HepG2 (cell line): Measurements from ENCODE around the gene NELL1.

Experiments used
- BRCA1 ChIP-seq: sonication (generic); formaldehyde crosslinking; IDR thresholded peaks from 2 replicates; pipeline ENCODE4 v1.4.0; 2020; ENCODE audit warnings: missing genetic modification reagents
- CC2D1A ChIP-seq: sonication (generic); formaldehyde crosslinking; IDR thresholded peaks from 2 replicates; pipeline ENCODE4 v1.8.1; 2023; ENCODE audit warnings: mild to moderate bottlenecking, missing genetic modification reagents
- CEBPB ChIP-seq: IDR thresholded peaks from 2 replicates; pipeline ENCODE4 v1.6.1; 2011; ENCODE audit warnings: low read depth, low read length, improper control_type of control experiment, borderline replicate concordance
- HOXA7 ChIP-seq: sonication (generic); formaldehyde crosslinking; IDR thresholded peaks from 2 replicates; pipeline ENCODE4 v1.8.1; 2022; ENCODE audit warnings: mild to moderate bottlenecking, missing genetic modification reagents, moderate library complexity
- MEF2D ChIP-seq: sonication (generic); formaldehyde crosslinking; IDR thresholded peaks from 2 replicates; pipeline ENCODE4 v1.5.1; 2020; ENCODE audit warnings: mild to moderate bottlenecking, missing genetic modification reagents
- NRL ChIP-seq: sonication (generic); formaldehyde crosslinking; IDR thresholded peaks from 2 replicates; pipeline ENCODE4 v1.5.0; 2020; ENCODE audit warnings: missing genetic modification reagents, mild to moderate bottlenecking, moderate library complexity, borderline replicate concordance
- POLR2A ChIP-seq, 2 experiments: IDR thresholded peaks; 2 replicates each; pipeline ENCODE4 v1.6.1; 2011; ENCODE audit warnings: low read depth in 2 of 2, low read length in 2 of 2, mild to moderate bottlenecking in 1 of 2, moderate library complexity in 1 of 2; ENCODE audit not compliant: insufficient read depth in 1 of 2
- RELA ChIP-seq: sonication (generic); formaldehyde crosslinking; IDR thresholded peaks from 2 replicates; pipeline ENCODE4 v1.4.0; 2020; ENCODE audit warnings: missing genetic modification reagents
- RXRA ChIP-seq: sonication (generic); formaldehyde crosslinking; IDR thresholded peaks from 2 replicates; pipeline ENCODE4 v1.5.1; 2020; ENCODE audit warnings: missing genetic modification reagents
- TBP ChIP-seq: sonication (generic); formaldehyde crosslinking; IDR thresholded peaks from 2 replicates; pipeline ENCODE4 v1.5.0; 2020; ENCODE audit warnings: missing genetic modification reagents
- TF ChIP-seq, protein P1 (sequence below): sonication (generic); formaldehyde crosslinking; conservative IDR thresholded peaks from 2 replicates; pipeline ENCODE4 v1.4.0; 2020; ENCODE audit warnings: missing genetic modification reagents
- TF ChIP-seq, protein P2 (sequence below): sonication (generic); formaldehyde crosslinking; IDR thresholded peaks from 2 replicates; pipeline ENCODE4 v1.8.1; 2023; ENCODE audit warnings: mild to moderate bottlenecking, missing genetic modification reagents

DNA sequence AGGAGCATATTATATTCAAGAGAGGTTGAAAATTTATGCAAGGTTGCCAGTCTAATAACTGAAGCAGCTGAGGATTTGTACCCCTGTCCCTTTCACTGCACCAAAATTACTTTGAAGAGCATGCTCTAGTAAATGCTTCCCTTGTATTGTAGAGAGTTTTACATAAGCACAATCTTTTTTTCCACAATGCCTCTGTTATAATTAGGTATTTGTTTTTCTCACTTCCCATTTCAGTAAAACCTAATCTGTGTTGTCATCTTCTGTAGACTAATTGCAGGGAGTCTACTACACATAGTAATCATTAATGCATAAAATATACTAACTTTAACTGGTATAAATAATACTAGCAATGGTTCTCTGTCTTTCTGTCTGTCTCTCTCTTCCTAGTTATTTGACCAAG lies 805.1 kb downstream of the NELL1 start:
- no peak for TF ChIP-seq CEBPB
- TF ChIP-seq RXRA = no peak
- TF ChIP-seq NRL (CRISPR knock-in tag) = no peak
- no peak for TF ChIP-seq CC2D1A
- no peak for TF ChIP-seq POLR2A (IDR thresholded peaks at IDR 0.05; ENCODE audit: insufficient read depth in 1 of 2, low read depth in 2 of 2, low read length in 2 of 2)
- TF ChIP-seq, protein P1, sequence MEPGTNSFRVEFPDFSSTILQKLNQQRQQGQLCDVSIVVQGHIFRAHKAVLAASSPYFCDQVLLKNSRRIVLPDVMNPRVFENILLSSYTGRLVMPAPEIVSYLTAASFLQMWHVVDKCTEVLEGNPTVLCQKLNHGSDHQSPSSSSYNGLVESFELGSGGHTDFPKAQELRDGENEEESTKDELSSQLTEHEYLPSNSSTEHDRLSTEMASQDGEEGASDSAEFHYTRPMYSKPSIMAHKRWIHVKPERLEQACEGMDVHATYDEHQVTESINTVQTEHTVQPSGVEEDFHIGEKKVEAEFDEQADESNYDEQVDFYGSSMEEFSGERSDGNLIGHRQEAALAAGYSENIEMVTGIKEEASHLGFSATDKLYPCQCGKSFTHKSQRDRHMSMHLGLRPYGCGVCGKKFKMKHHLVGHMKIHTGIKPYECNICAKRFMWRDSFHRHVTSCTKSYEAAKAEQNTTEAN = no peak
- TF ChIP-seq, protein P2, sequence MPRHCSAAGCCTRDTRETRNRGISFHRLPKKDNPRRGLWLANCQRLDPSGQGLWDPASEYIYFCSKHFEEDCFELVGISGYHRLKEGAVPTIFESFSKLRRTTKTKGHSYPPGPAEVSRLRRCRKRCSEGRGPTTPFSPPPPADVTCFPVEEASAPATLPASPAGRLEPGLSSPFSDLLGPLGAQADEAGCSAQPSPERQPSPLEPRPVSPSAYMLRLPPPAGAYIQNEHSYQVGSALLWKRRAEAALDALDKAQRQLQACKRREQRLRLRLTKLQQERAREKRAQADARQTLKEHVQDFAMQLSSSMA (CRISPR knock-in tag) = no peak
- no peak for TF ChIP-seq BRCA1
- TF ChIP-seq RELA = no peak
- no peak for TF ChIP-seq TBP (CRISPR knock-in tag)
- TF ChIP-seq MEF2D (CRISPR knock-in tag) = no peak
- no peak for TF ChIP-seq HOXA7
